HG02759 (cell line): ENCODE data around the gene SYNE2.
A peak's percentile ranks its signal among the peaks of the same experiment; 100 is the strongest.

Experiments
- ATAC-seq: cut with Tn5 transposase; IDR thresholded peaks from one replicate; pipeline ENCODE4 v1.9.1; 2021; ENCODE audit warnings: mild to moderate bottlenecking, moderate library complexity; ENCODE audit not compliant: unreplicated experiment

Gene SYNE2

GRCh38 chr14:63952933-63953437 lies 100.2 kb downstream of the SYNE2 start:
- no peak for ATAC-seq

- ATAC-seq = no peak
These were observed 103.5 kb downstream of the SYNE2 start for GRCh38 chr14:63956326-63956725.

- no peak for ATAC-seq
These were observed 108.2 kb downstream of the SYNE2 start for GRCh38 chr14:63960926-63961567.

- ATAC-seq = no peak
These were observed 110.1 kb downstream of the SYNE2 start for GRCh38 chr14:63962906-63963305.

- no peak for ATAC-seq
These were observed 110.6 kb downstream of the SYNE2 start for GRCh38 chr14:63963439-63963838.

- ATAC-seq = no peak
These were observed 111.3 kb downstream of the SYNE2 start for GRCh38 chr14:63964113-63964512.

GRCh38 chr14:63966407-63966806 lies 113.6 kb downstream of the SYNE2 start:
- no peak for ATAC-seq

GRCh38 chr14:63972323-63972932 lies 119.6 kb downstream of the SYNE2 start:
- no peak for ATAC-seq

- no peak for ATAC-seq
These were observed 121.4 kb downstream of the SYNE2 start for GRCh38 chr14:63974176-63974575.

- ATAC-seq = no peak
These were observed 128.8 kb downstream of the SYNE2 start for GRCh38 chr14:63981569-63981968.

GRCh38 chr14:63982156-63982555 lies 129.4 kb downstream of the SYNE2 start:
- no peak for ATAC-seq

GRCh38 chr14:63982629-63983028 lies 129.8 kb downstream of the SYNE2 start:
- no peak for ATAC-seq

- ATAC-seq = no peak
These were observed 134.2 kb downstream of the SYNE2 start for GRCh38 chr14:63986789-63987533.

GRCh38 chr14:63988579-63988978 lies 135.8 kb downstream of the SYNE2 start:
- no peak for ATAC-seq

- peak; percentile 45 for ATAC-seq
These were observed 139.0 kb downstream of the SYNE2 start for GRCh38 chr14:63991833-63992232.

- no peak for ATAC-seq
These were observed 140.1 kb downstream of the SYNE2 start for GRCh38 chr14:63992858-63993257.

GRCh38 chr14:63993992-63994391 lies 141.2 kb downstream of the SYNE2 start:
- no peak for ATAC-seq

- ATAC-seq = no peak
These were observed 142.5 kb downstream of the SYNE2 start for GRCh38 chr14:63995285-63995684.

GRCh38 chr14:63996016-63996415 lies 143.2 kb downstream of the SYNE2 start:
- no peak for ATAC-seq

GRCh38 chr14:63996625-63997220 lies 143.9 kb downstream of the SYNE2 start:
- no peak for ATAC-seq

GRCh38 chr14:64000749-64001148 lies 147.9 kb downstream of the SYNE2 start:
- ATAC-seq = no peak

GRCh38 chr14:64005822-64006221 lies 153.0 kb downstream of the SYNE2 start:
- ATAC-seq = no peak
